Measurements from ENCODE around the gene SYNM.

SYNM gene

DNA sequence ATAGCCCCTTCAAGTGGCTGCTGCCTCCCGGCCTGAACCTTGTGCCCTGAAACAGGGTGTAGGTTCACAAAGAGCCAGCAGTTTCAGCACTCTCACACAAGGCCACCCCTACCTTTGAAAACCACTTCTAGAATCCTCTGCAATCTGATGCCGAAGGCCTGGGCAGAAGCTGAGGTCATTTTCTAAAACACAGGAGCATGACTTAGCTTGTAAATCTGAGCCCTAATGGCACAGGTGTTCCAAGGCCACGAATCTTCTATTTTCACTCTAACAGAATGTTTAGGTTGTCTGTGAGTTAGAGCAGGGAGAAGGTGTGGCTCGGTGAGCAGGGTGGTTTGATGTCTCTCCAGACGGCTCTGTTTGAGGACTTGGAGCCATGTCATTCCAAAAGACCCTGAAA is 62.3 kb downstream of the SYNM start:
- no peak for DNase-seq (ENCODE audit: low read depth in 2 of 2)

GRCh38 chr15:99167640-99168039 is 62.8 kb downstream of the SYNM start:
- DNase-seq (ENCODE audit: low read depth in 2 of 2), result no peak

GRCh38 chr15:99168601-99169580 is 64.0 kb downstream of the SYNM start:
- no peak for DNase-seq (ENCODE audit: low read depth in 2 of 2)

- DNase-seq (ENCODE audit: low read depth in 2 of 2), result no peak
Measured at GRCh38 chr15:99169769-99170311, 65.0 kb downstream of the SYNM start.

DNA sequence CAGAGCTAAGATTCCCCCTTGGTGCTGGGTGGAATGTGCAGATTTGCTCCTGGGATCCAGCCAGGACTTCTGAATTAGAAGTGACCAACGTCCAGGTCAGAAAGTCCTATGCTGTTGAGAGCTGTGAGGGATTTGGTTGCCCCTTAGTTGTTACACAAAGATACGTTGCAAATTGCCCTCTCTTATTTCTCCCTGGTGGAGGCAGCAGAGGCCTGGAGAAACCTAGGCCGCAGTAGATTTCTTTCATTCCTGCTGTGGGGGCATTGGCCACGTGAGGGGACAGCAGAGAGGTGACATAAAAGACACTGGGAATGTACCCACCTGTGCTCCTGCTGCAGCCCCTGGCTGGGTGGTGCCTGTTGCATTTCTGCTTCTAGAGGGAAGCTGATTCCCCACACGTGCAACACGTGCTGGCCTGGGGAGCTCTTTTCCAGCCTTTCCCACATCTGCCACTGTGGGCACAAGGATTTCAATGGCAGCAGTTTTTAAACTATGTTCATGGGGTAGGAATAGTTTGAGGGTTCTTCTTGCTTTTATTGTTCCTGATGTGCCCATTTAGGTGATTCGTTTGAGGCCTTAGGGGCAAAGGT is 65.7 kb downstream of the SYNM start:
- DNase-seq (ENCODE audit: low read depth in 2 of 2), result no peak

- DNase-seq (ENCODE audit: low read depth in 2 of 2), result no peak
Measured at GRCh38 chr15:99172171-99172570, 67.3 kb downstream of the SYNM start.

GRCh38 chr15:99172989-99173388 is 68.1 kb downstream of the SYNM start:
- no peak for DNase-seq (ENCODE audit: low read depth in 2 of 2)

- no peak for DNase-seq (ENCODE audit: low read depth in 2 of 2)
Measured at GRCh38 chr15:99174567-99175395, 69.9 kb downstream of the SYNM start.

- no peak for DNase-seq (ENCODE audit: low read depth in 2 of 2)
Measured at GRCh38 chr15:99176757-99177156, 71.9 kb downstream of the SYNM start.

DNA sequence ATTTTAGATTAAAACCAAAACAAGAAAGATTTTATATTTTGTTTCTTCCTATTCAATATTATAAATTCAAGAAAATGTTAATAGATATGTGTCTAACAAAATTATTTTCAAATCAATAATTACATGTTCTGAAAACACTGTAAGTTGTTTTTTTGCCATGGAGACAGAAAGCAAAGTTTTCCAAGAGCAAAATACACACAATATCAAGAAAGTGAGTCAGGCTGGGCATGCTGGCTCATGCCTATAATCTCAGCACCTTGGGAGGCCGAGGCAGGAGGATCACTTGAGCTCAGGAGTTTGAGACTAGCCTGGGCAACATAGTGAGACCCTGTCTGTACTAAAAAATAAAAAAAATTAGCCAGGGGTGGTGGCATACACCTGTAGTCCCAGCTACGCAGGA is 72.8 kb downstream of the SYNM start:
- no peak for DNase-seq (ENCODE audit: low read depth in 2 of 2)

GRCh38 chr15:99180086-99180963 is 75.4 kb downstream of the SYNM start:
- no peak for DNase-seq (ENCODE audit: low read depth in 2 of 2)

DNA sequence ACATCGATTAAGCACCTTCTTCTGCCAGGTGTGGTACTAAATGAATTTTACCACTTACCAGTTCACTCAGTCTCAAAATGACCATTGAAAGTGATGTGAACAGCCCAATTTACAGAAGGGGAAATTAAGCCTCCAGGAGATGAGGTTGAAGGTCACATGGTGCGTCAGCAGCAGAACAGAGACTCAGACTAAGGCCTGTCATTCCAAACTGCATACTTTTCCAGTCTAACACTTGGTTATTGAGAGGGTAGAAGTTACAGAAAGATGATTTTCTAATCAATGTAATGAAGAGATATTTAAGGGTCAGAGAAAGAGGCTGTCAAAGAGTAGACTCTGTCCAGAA is 76.1 kb downstream of the SYNM start:
- no peak for DNase-seq (ENCODE audit: low read depth in 2 of 2)

- no peak for DNase-seq (ENCODE audit: low read depth in 2 of 2)
Measured at GRCh38 chr15:99181545-99181971, 76.7 kb downstream of the SYNM start.

- no peak for DNase-seq (ENCODE audit: low read depth in 2 of 2)
Measured at GRCh38 chr15:99182791-99183190, 77.9 kb downstream of the SYNM start.
